Measurements from ENCODE around the gene MACROD1. TPM values are rescaled to one million over a fixed set of nuclear protein-coding genes. Genes with fewer than 3 reads are reported as not detected.

MACROD1 gene
- total and polyA plus RNA-seq, 10 of the 15 experiments (the other 5 are each of a cell fraction or from before 2014, with no cell fraction given): 1.2 to 22.7 (median 11.3) TPM; not detected in 1

DNA sequence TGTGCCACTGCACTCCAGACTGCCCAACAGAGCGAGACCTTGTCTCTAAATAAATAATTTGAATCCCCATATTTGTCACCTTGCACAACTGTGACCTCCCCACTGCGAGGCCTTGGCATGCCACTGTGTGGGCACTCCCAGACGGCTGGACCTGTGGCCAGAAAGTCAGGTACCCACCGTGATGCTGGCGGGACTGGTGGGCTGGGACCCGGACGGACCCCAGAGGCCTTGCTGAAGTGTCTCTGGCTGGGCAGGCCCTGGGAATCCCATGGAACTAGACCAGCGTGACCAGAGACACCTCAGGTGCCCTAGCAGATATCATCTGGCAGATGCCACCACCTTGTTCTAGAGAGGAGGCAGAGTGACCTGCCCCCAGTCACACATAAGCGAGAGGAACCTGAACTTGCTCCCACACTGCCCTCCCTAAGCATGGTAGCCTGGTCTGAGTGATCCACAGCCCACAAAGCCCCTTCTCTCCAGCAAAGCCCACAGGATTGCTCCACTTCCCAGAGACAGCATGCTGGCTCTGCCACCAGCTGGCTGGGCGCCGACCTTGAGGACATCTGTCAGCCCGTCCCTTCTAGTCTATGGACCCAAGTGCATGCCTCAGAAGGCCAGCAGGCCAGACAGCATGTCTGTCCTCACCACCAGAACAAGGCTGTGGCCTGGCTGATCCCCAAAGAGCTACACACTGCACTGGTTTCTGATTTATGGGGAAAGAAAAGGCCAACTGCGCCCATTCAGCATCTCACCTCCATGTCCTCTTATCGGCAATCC is 9.5 kb downstream of the MACROD1 start:
- intact Hi-C loops (cut with micrococcal nuclease; ENCODE audit: unreplicated experiment): no loop called here
- FAIRE-seq: no peak
- Histone ChIP-seq H3K4me1 (ENCODE audit: control insufficient read depth, insufficient read depth, low read length) (no peaks in the 10 kb centered on the region), H3K9me3 (replicated peaks; ENCODE audit: control insufficient read depth, insufficient read depth, low read length) (no peaks in the 10 kb centered on the region; the same call in 2 of the 3 replicates), H3K79me2 (ENCODE audit: control insufficient read depth, insufficient read depth, low read length) (no peaks in the 10 kb centered on the region), H2AFZ (ENCODE audit: control insufficient read depth, low read depth, low read length) (no peak overlapping the region), H3K36me3 (ENCODE audit: control insufficient read depth in 2 of 2, insufficient read depth in 2 of 2, low read length in 1 of 2) (no peaks in the 10 kb centered on the region), H3K27ac (ENCODE audit: control insufficient read depth, insufficient read depth) (no peak overlapping the region), H4K20me1 (ENCODE audit: control insufficient read depth, insufficient read depth) (no peaks in the 10 kb centered on the region), H3K4me3 (no peak overlapping the region), H3K4me2 (ENCODE audit: control insufficient read depth, insufficient read depth) (no peak overlapping the region), H3K9ac (ENCODE audit: control insufficient read depth, insufficient read depth, low read length) (no peak overlapping the region), H3K27me3 (replicated peaks in 1 of 2; ENCODE audit: control insufficient read depth in 2 of 2, insufficient read depth in 2 of 2, low read length in 1 of 2) (no peaks in the 10 kb centered on the region)
- no peak for DNase-seq (ENCODE audit: low read depth, low spot score)
- ChIA-PET POLR2A (no interaction called here), RAD21 (ENCODE audit: unreplicated experiment) (interaction anchor here (0.7 kb wide), 1 partner anchor 28 kb away, joined by 3 read pairs; no protein-coding TSS in a partner anchor), SMC1A (ENCODE audit: uncharacterized antibody, unreplicated experiment) (no interaction called here), CTCF (no interaction called here)
- ATAC-seq: no peak
- TF ChIP-seq SMAD5 (IDR thresholded peaks at IDR 0.05; ENCODE audit: low read depth): no peak
- TF ChIP-seq SPI1 (IDR thresholded peaks at IDR 0.05; ENCODE audit: borderline replicate concordance, insufficient read depth, low read depth, low read length): no peak
- TF ChIP-seq ZBED1 (IDR thresholded peaks at IDR 0.05; ENCODE audit: borderline replicate concordance): no peak
- TF ChIP-seq NRF1 (conservative IDR thresholded peaks at IDR 0.05; ENCODE audit: low read depth, low read length): no peak
- BruUV-seq (replicated peaks): no TSS peak
- WGBS (ENCODE audit: insufficient coverage, insufficient replicate concordance, low lambda C conversion rate, missing lambda C conversion rate): 40% methylated on average over 14 of the region's 14 CpGs
- in situ Hi-C loops (cut with MboI): no loop called here

DNA sequence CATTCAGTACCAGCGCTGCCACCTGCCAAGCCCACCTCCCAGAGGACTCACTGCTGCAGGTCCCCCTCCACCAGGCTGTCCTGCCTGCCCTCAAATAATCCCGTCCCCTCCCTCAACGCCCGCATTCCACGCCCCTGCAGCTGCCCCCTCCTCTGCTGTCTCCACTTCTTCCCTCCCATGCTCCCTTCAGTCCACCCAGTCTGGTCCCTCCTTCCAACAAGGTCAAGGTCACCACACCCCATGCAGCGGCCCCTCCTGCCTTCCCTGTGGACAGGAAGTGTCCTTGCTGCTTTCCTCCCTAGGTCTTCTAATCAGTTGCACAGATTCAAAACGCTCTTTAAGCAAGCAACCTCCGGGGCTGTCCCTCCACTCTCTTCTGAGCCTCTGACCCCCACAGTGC is 12.1 kb downstream of the MACROD1 start:
- intact Hi-C loops (cut with micrococcal nuclease; ENCODE audit: unreplicated experiment) (no loop called here), in situ Hi-C loops (cut with MboI) (no loop called here)
- no peak for DNase-seq (ENCODE audit: low read depth, low spot score)
- Histone ChIP-seq H3K9me3 (replicated peaks; ENCODE audit: control insufficient read depth, insufficient read depth, low read length) (no peaks in the 10 kb centered on the region), H3K36me3 (ENCODE audit: control insufficient read depth in 2 of 2, insufficient read depth in 2 of 2, low read length in 1 of 2) (no peaks in the 10 kb centered on the region), H3K4me3 (no peak overlapping the region), H3K4me2 (ENCODE audit: control insufficient read depth, insufficient read depth) (no peak overlapping the region), H4K20me1 (ENCODE audit: control insufficient read depth, insufficient read depth) (no peaks in the 10 kb centered on the region), H3K27ac (ENCODE audit: control insufficient read depth, insufficient read depth) (no peak overlapping the region), H3K9ac (ENCODE audit: control insufficient read depth, insufficient read depth, low read length) (no peak overlapping the region), H3K4me1 (ENCODE audit: control insufficient read depth, insufficient read depth, low read length) (no peaks in the 10 kb centered on the region), H3K27me3 (replicated peaks in 1 of 2; ENCODE audit: control insufficient read depth in 2 of 2, insufficient read depth in 2 of 2, low read length in 1 of 2) (no peaks in the 10 kb centered on the region), H2AFZ (ENCODE audit: control insufficient read depth, low read depth, low read length) (no peak overlapping the region), H3K79me2 (ENCODE audit: control insufficient read depth, insufficient read depth, low read length) (no peaks in the 10 kb centered on the region)
- CTCF ChIA-PET: interaction anchor here (1.2 kb wide), 1 partner anchor 10 kb away, joined by 6 read pairs; no protein-coding TSS in a partner anchor
- TF ChIP-seq RBBP5 (conservative IDR thresholded peaks at IDR 0.05) (no peak), DPF2 (IDR thresholded peaks at IDR 0.05) (no peak), EGR1 (IDR thresholded peaks at IDR 0.05; ENCODE audit: borderline replicate concordance in 1 of 2, low read depth in 2 of 2, low read length in 2 of 2) (no peak), MTA2 (IDR thresholded peaks at IDR 0.05; ENCODE audit: low read depth) (no peak), SREBF2 (IDR thresholded peaks at IDR 0.05; ENCODE audit: low read length) (no peak)
- TF ChIP-seq, protein P1, sequence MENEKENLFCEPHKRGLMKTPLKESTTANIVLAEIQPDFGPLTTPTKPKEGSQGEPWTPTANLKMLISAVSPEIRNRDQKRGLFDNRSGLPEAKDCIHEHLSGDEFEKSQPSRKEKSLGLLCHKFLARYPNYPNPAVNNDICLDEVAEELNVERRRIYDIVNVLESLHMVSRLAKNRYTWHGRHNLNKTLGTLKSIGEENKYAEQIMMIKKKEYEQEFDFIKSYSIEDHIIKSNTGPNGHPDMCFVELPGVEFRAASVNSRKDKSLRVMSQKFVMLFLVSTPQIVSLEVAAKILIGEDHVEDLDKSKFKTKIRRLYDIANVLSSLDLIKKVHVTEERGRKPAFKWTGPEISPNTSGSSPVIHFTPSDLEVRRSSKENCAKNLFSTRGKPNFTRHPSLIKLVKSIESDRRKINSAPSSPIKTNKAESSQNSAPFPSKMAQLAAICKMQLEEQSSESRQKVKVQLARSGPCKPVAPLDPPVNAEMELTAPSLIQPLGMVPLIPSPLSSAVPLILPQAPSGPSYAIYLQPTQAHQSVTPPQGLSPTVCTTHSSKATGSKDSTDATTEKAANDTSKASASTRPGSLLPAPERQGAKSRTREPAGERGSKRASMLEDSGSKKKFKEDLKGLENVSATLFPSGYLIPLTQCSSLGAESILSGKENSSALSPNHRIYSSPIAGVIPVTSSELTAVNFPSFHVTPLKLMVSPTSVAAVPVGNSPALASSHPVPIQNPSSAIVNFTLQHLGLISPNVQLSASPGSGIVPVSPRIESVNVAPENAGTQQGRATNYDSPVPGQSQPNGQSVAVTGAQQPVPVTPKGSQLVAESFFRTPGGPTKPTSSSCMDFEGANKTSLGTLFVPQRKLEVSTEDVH (IDR thresholded peaks at IDR 0.05; ENCODE audit: low read depth, partially characterized antibody): no peak
- SMC1A ChIA-PET (ENCODE audit: uncharacterized antibody, unreplicated experiment): no interaction called here
- 15% methylated on average over 8 of the region's 8 CpGs for WGBS (ENCODE audit: insufficient coverage, insufficient replicate concordance, low lambda C conversion rate, missing lambda C conversion rate)
- no TSS peak for BruUV-seq (replicated peaks)
- no peak for ATAC-seq
- no peak for FAIRE-seq
- POLR2A ChIA-PET: no interaction called here
- RAD21 ChIA-PET (ENCODE audit: unreplicated experiment): no interaction called here

Measured in GM12878 (cell line).